Adrenal gland (tissue), 5 donors: Measurements from ENCODE around the gene PNPLA3.

Experiments
- CTCF ChIP-seq, 6 experiments: fragments of 450-650 bp in 4 of 6; fragments of 200-600 bp in 2 of 6; sonication (generic) in 1 of 6; IDR thresholded peaks; 1 replicate in 5 of 6; 2 replicates in 1 of 6; pipeline versions ENCODE4 v1.5.1 to v1.8.0; 2016 to 2021; ENCODE audit warnings: antibody characterized with exemption in 6 of 6, mild to moderate bottlenecking in 2 of 6, moderate library complexity in 1 of 6
- POLR2A ChIP-seq, 2 donors: fragments of 450-650 bp; IDR thresholded peaks; one replicate each; pipeline ENCODE4 v1.6.1; 2017; ENCODE audit warnings: antibody characterized with exemption in 2 of 2, mild to moderate bottlenecking in 2 of 2, moderate library complexity in 1 of 2
- donor health status: DM: no; HTN: no; CAD: no.

GRCh38 chr22:43945632-43946383, 22.2 kb downstream of the PNPLA3 start:
- peak; percentile 29 to 60 (median 48) for TF ChIP-seq CTCF (IDR thresholded peaks at IDR 0.05)
- no peak for TF ChIP-seq POLR2A (IDR thresholded peaks at IDR 0.05)
